ENCODE results near the gene RASSF1.

DNA sequence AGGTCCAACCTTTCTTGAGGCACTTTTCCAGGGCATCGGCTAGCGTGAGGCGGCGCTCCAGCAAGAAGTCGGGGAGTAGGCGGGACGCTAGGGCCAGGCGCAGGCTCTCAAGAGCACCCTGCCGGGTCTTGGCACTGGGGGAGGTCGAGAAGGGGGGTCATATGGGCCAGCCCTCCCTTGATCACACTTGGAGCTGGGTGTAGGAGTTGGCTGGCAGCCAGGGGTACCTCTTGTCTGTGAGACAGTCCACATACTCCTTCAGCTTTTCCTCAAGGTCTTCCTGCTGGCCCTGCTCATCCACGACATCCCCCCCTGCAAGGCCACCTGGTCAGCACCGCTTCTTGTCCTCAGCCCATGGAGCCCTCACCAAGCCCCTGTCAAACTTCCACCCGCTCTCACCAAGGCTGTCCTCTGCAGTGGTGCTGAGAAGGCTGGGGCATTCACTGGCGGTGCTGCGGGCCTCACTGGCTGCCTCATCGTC lies 50.4 kb downstream of the RASSF1 start:
- TF ChIP-seq, protein P1, sequence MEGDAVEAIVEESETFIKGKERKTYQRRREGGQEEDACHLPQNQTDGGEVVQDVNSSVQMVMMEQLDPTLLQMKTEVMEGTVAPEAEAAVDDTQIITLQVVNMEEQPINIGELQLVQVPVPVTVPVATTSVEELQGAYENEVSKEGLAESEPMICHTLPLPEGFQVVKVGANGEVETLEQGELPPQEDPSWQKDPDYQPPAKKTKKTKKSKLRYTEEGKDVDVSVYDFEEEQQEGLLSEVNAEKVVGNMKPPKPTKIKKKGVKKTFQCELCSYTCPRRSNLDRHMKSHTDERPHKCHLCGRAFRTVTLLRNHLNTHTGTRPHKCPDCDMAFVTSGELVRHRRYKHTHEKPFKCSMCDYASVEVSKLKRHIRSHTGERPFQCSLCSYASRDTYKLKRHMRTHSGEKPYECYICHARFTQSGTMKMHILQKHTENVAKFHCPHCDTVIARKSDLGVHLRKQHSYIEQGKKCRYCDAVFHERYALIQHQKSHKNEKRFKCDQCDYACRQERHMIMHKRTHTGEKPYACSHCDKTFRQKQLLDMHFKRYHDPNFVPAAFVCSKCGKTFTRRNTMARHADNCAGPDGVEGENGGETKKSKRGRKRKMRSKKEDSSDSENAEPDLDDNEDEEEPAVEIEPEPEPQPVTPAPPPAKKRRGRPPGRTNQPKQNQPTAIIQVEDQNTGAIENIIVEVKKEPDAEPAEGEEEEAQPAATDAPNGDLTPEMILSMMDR (conservative IDR thresholded peaks at IDR 0.05) = no peak
- TF ChIP-seq ZFX (IDR thresholded peaks at IDR 0.05) = no peak
